Measurements from ENCODE around the gene OR6C76.
"Not testable (repeated sequence)": the region's sequence is repeated elsewhere in the genome, so short reads cannot be mapped to it uniquely, and the experiment has no call there.

OR6C76 gene

GRCh38 chr12:55414889-55415288, 11.2 kb upstream of the OR6C76 start:
- in situ Hi-C loops (cut with MboI; ENCODE audit: low sequenced_read_pairs, unreplicated experiment); DNase-seq (ENCODE audit: low spot score): not testable (repeated sequence)

- no peak for TF ChIP-seq CTCF (IDR thresholded peaks at IDR 0.05; ENCODE audit: borderline replicate concordance, control extremely low read depth, extremely low read depth, insufficient read depth, missing control alignments)
- in situ Hi-C loops (cut with MboI; ENCODE audit: low sequenced_read_pairs, unreplicated experiment): no loop called here
- no peak for DNase-seq (ENCODE audit: low spot score)
Measured at GRCh38 chr12:55416961-55417360, 9.1 kb upstream of the OR6C76 start.

- DNase-seq (ENCODE audit: low spot score): no peak
- no peak for TF ChIP-seq CTCF (IDR thresholded peaks at IDR 0.05; ENCODE audit: borderline replicate concordance, control extremely low read depth, extremely low read depth, insufficient read depth, missing control alignments)
- in situ Hi-C loops (cut with MboI; ENCODE audit: low sequenced_read_pairs, unreplicated experiment): no loop called here
Measured at GRCh38 chr12:55420307-55420962, 5.6 kb upstream of the OR6C76 start.

- in situ Hi-C loops (cut with MboI; ENCODE audit: low sequenced_read_pairs, unreplicated experiment): no loop called here
- TF ChIP-seq CTCF (IDR thresholded peaks at IDR 0.05; ENCODE audit: borderline replicate concordance, control extremely low read depth, extremely low read depth, insufficient read depth, missing control alignments): no peak
- no peak for DNase-seq (ENCODE audit: low spot score)
Measured at GRCh38 chr12:55428331-55429243, 2.5 kb downstream of the OR6C76 start.

- DNase-seq (ENCODE audit: low spot score); in situ Hi-C loops (cut with MboI; ENCODE audit: low sequenced_read_pairs, unreplicated experiment): not testable (repeated sequence)
Measured at GRCh38 chr12:55441233-55441632, 15.2 kb downstream of the OR6C76 start.

GRCh38 chr12:55443776-55444175, 17.7 kb downstream of the OR6C76 start, which contains the start of gene OR6C2:
OR6C2 (plus strand) TSS chr12:55444076; CDS start chr12:55452214, 8,138 bp downstream.
- no peak for DNase-seq (ENCODE audit: low spot score)
- in situ Hi-C loops (cut with MboI; ENCODE audit: low sequenced_read_pairs, unreplicated experiment): no loop called here
- no peak for TF ChIP-seq CTCF (IDR thresholded peaks at IDR 0.05; ENCODE audit: borderline replicate concordance, control extremely low read depth, extremely low read depth, insufficient read depth, missing control alignments)

GRCh38 chr12:55445357-55445756, 19.3 kb downstream of the OR6C76 start:
- in situ Hi-C loops (cut with MboI; ENCODE audit: low sequenced_read_pairs, unreplicated experiment): no loop called here
- TF ChIP-seq CTCF (IDR thresholded peaks at IDR 0.05; ENCODE audit: borderline replicate concordance, control extremely low read depth, extremely low read depth, insufficient read depth, missing control alignments): no peak
- DNase-seq (ENCODE audit: low spot score): no peak
